ENCODE results near the gene EPB41L4A.

The EPB41L4A gene

DNA sequence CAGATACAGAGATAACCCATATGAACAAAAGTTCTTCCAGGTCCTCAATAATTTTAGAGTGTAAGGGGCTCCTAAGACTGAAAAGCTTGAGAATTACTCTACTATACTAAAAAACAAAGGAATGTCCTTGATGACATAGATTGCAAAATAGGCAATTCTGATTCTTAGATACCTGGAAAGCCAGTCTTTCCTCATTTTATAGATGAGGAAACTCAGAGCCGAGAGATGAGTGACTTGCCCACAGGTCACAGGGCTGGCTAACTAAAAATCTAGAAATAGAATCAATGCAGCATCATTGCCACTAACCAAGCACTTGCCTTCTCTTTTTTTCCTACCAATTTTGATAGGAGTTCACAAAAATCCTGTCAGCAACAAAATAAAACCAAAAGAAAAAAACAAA lies 101.2 kb downstream of the EPB41L4A start:
- Histone ChIP-seq H3K4me1 (ENCODE audit: low read length) (no peaks in the 10 kb centered on the region), H3K27ac (ENCODE audit: low read length) (no peak overlapping the region), H3K36me3 (replicated peaks; ENCODE audit: insufficient read depth, low read length) (no peaks in the 10 kb centered on the region), H3K4me2 (ENCODE audit: low read depth, low read length) (no peak overlapping the region), H3K79me2 (ENCODE audit: low read length) (no peaks in the 10 kb centered on the region), H4K20me1 (ENCODE audit: insufficient read depth, low read length) (no peaks in the 10 kb centered on the region), H3K4me3 (ENCODE audit: low read length) (no peak overlapping the region), H3K9me3 (replicated peaks; ENCODE audit: insufficient read depth, low read length) (no peaks in the 10 kb centered on the region), H3K9ac (ENCODE audit: low read length) (no peak overlapping the region), H2AFZ (ENCODE audit: low read length) (no peak overlapping the region), H3K9me2 (replicated peaks; ENCODE audit: insufficient read depth, low read length) (no peaks in the 10 kb centered on the region), H3K27me3 (replicated peaks; ENCODE audit: insufficient read depth, low read length) (no peaks in the 10 kb centered on the region), H3F3A (ENCODE audit: insufficient read depth, low read length) (no peaks in the 10 kb centered on the region)
- DNase-seq = no peak
- TF ChIP-seq, protein P1, sequence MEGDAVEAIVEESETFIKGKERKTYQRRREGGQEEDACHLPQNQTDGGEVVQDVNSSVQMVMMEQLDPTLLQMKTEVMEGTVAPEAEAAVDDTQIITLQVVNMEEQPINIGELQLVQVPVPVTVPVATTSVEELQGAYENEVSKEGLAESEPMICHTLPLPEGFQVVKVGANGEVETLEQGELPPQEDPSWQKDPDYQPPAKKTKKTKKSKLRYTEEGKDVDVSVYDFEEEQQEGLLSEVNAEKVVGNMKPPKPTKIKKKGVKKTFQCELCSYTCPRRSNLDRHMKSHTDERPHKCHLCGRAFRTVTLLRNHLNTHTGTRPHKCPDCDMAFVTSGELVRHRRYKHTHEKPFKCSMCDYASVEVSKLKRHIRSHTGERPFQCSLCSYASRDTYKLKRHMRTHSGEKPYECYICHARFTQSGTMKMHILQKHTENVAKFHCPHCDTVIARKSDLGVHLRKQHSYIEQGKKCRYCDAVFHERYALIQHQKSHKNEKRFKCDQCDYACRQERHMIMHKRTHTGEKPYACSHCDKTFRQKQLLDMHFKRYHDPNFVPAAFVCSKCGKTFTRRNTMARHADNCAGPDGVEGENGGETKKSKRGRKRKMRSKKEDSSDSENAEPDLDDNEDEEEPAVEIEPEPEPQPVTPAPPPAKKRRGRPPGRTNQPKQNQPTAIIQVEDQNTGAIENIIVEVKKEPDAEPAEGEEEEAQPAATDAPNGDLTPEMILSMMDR (IDR thresholded peaks at IDR 0.05; ENCODE audit: low read length) = no peak
- TF ChIP-seq EZH2 (optimal IDR thresholded peaks at IDR 0.05; ENCODE audit: low read depth, low read length) (no peak), EZH2phosphoT487 (IDR thresholded peaks at IDR 0.05; ENCODE audit: low read length) (no peak)

GRCh38 chr5:112316731-112317130 lies 102.3 kb downstream of the EPB41L4A start:
- Histone ChIP-seq H3K9me3 (replicated peaks; ENCODE audit: insufficient read depth, low read length) (no peaks in the 10 kb centered on the region), H4K20me1 (ENCODE audit: insufficient read depth, low read length) (no peaks in the 10 kb centered on the region), H3K4me3 (ENCODE audit: low read length) (no peak overlapping the region), H3K36me3 (replicated peaks; ENCODE audit: insufficient read depth, low read length) (no peaks in the 10 kb centered on the region), H3K4me2 (ENCODE audit: low read depth, low read length) (no peak overlapping the region), H3K27ac (ENCODE audit: low read length) (no peak overlapping the region), H3K9ac (ENCODE audit: low read length) (no peak overlapping the region), H3F3A (ENCODE audit: insufficient read depth, low read length) (no peaks in the 10 kb centered on the region), H3K79me2 (ENCODE audit: low read length) (no peaks in the 10 kb centered on the region), H3K9me2 (replicated peaks; ENCODE audit: insufficient read depth, low read length) (no peaks in the 10 kb centered on the region), H3K4me1 (ENCODE audit: low read length) (no peaks in the 10 kb centered on the region), H2AFZ (ENCODE audit: low read length) (no peak overlapping the region), H3K27me3 (replicated peaks; ENCODE audit: insufficient read depth, low read length) (no peaks in the 10 kb centered on the region)
- TF ChIP-seq, protein P1 (IDR thresholded peaks at IDR 0.05; ENCODE audit: low read length) = no peak
- TF ChIP-seq EZH2 (optimal IDR thresholded peaks at IDR 0.05; ENCODE audit: low read depth, low read length) (no peak), EZH2phosphoT487 (IDR thresholded peaks at IDR 0.05; ENCODE audit: low read length) (no peak)
- DNase-seq = no peak

DNA sequence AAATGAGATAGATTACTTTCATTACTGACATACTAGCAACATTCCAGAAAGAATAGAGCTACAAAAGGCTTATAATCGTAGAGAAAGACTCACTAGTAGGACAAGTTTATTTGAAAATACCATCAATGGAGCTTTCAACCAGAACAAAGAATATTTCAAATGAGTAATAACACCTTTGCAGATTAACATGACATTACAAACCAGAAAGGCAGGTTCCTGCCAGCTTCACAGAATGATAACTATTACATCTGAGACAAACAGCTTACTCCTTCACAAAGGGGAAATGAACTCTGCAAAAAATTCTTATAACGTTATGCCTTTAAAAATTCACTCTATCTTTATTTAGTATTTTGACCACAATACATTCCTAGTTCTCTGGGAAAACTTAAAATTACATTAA lies 103.1 kb downstream of the EPB41L4A start:
- Histone ChIP-seq H3K79me2 (ENCODE audit: low read length) (no peaks in the 10 kb centered on the region), H3K9me3 (replicated peaks; ENCODE audit: insufficient read depth, low read length) (no peaks in the 10 kb centered on the region), H3K4me3 (ENCODE audit: low read length) (no peak overlapping the region), H4K20me1 (ENCODE audit: insufficient read depth, low read length) (no peaks in the 10 kb centered on the region), H3K4me2 (ENCODE audit: low read depth, low read length) (no peak overlapping the region), H3K9ac (ENCODE audit: low read length) (no peak overlapping the region), H3K27ac (ENCODE audit: low read length) (no peak overlapping the region), H3F3A (ENCODE audit: insufficient read depth, low read length) (no peaks in the 10 kb centered on the region), H2AFZ (ENCODE audit: low read length) (no peak overlapping the region), H3K9me2 (replicated peaks; ENCODE audit: insufficient read depth, low read length) (no peaks in the 10 kb centered on the region), H3K27me3 (replicated peaks; ENCODE audit: insufficient read depth, low read length) (no peaks in the 10 kb centered on the region), H3K36me3 (replicated peaks; ENCODE audit: insufficient read depth, low read length) (no peaks in the 10 kb centered on the region), H3K4me1 (ENCODE audit: low read length) (no peaks in the 10 kb centered on the region)
- TF ChIP-seq EZH2 (optimal IDR thresholded peaks at IDR 0.05; ENCODE audit: low read depth, low read length) (no peak), EZH2phosphoT487 (IDR thresholded peaks at IDR 0.05; ENCODE audit: low read length) (no peak)
- TF ChIP-seq, protein P1 (IDR thresholded peaks at IDR 0.05; ENCODE audit: low read length) = no peak
- no peak for DNase-seq
